Measurements from ENCODE around the gene TMEM63B. TPM values are rescaled to one million over a fixed set of nuclear protein-coding genes. Genes with fewer than 3 reads are reported as not detected.
A peak's percentile ranks its signal among the peaks of the same experiment; 100 is the strongest.

The TMEM63B gene
- polyA plus RNA-seq, 2 of the 4 experiments (the other 2 are of a cell fraction) = 21.6 to 24.0 TPM

- no peak overlapping the region for H3K4me3 ChIP-seq
- no peak for ATAC-seq
- no peak for DNase-seq (ENCODE audit: low read depth in 1 of 2, low spot score in 1 of 2)
- H3K4me1 ChIP-seq = no peaks in the 10 kb centered on the region
- FAIRE-seq = no peak
- CTCF ChIA-PET = interaction anchor here (0.8 to 1.8 kb wide), 4 partner anchors 12 to 380 kb away, joined by 3 to 11 read pairs (median 4); no protein-coding TSS in a partner anchor
- H3K27ac ChIP-seq = no peak overlapping the region
- H3K9me3 ChIP-seq = no peaks in the 10 kb centered on the region
- H3K4me2 ChIP-seq = no peak overlapping the region
- 89% methylated on average over 6 of the region's 7 CpGs for WGBS (ENCODE audit: missing lambda C conversion rate)
- POLR2A ChIA-PET = no interaction called here
- no peak for TF ChIP-seq MAFK (IDR thresholded peaks at IDR 0.05; ENCODE audit: partially characterized antibody)
- no peak for TF ChIP-seq FOSB (CRISPR knock-in tag; IDR thresholded peaks at IDR 0.05)
- TF ChIP-seq CHD4 (IDR thresholded peaks at IDR 0.05; ENCODE audit: borderline replicate concordance) = no peak
- TF ChIP-seq RARB (CRISPR knock-in tag; IDR thresholded peaks at IDR 0.05) = no peak
- no peak for TF ChIP-seq MAX (IDR thresholded peaks at IDR 0.05)
- TF ChIP-seq CEBPB (IDR thresholded peaks at IDR 0.05) = no peak
- TF ChIP-seq RFX5 (IDR thresholded peaks at IDR 0.05) = no peak
- TF ChIP-seq CBX2 (IDR thresholded peaks at IDR 0.05; ENCODE audit: borderline replicate concordance, low read depth) = no peak
- no peak for TF ChIP-seq RAD21 (conservative IDR thresholded peaks at IDR 0.05 in 1 of 2, IDR thresholded peaks at IDR 0.05 in 1 of 2)
- no peak for TF ChIP-seq POLR2A (IDR thresholded peaks at IDR 0.05; ENCODE audit: low read length)
- TF ChIP-seq ZNF302 (CRISPR knock-in tag; IDR thresholded peaks at IDR 0.05) = no peak
- no peak for TF ChIP-seq SMC3 (IDR thresholded peaks at IDR 0.05)
Observed at GRCh38 chr6:44149369-44150012, 22.1 kb downstream of the TMEM63B start.

GRCh38 chr6:44150317-44150917 is 23.1 kb downstream of the TMEM63B start:
- POLR2A ChIA-PET = no interaction called here
- no peak for TF ChIP-seq ZNF302 (CRISPR knock-in tag; IDR thresholded peaks at IDR 0.05)
- TF ChIP-seq CBX8 (IDR thresholded peaks at IDR 0.05) = no peak
- TF ChIP-seq POLR2AphosphoS2 (conservative IDR thresholded peaks at IDR 0.05; ENCODE audit: low read length) = no peak
- TF ChIP-seq FOSB (CRISPR knock-in tag; IDR thresholded peaks at IDR 0.05) = no peak
- no peak for TF ChIP-seq BHLHE40 (IDR thresholded peaks at IDR 0.05; ENCODE audit: low read depth, low read length)
- H3K27ac ChIP-seq = no peak overlapping the region
- H3K9me3 ChIP-seq = no peaks in the 10 kb centered on the region
- no peak overlapping the region for H3K4me3 ChIP-seq
- CTCF ChIA-PET = interaction anchor here (0.5 to 2.1 kb wide), 5 partner anchors 11 to 55 kb away, joined by 3 to 19 read pairs (median 11); no protein-coding TSS in a partner anchor
- no peaks in the 10 kb centered on the region for H3K4me1 ChIP-seq
- 100% methylated on average over 2 of the region's 3 CpGs for WGBS (ENCODE audit: missing lambda C conversion rate)
- no peak for ATAC-seq
- H3K4me2 ChIP-seq = no peak overlapping the region
- FAIRE-seq = no peak
- no peak for DNase-seq (ENCODE audit: low read depth in 1 of 2, low spot score in 1 of 2)

GRCh38 chr6:44151348-44152108 is 24.2 kb downstream of the TMEM63B start:
- Histone ChIP-seq H3K4me1 (no peaks in the 10 kb centered on the region), H3K9me3 (no peaks in the 10 kb centered on the region), H3K4me2 (peak overlapping the region; percentile 57; the same call in 2 of the 3 replicates), H3K4me3 (no peak overlapping the region), H3K27ac (no peak overlapping the region)
- TF ChIP-seq HMGXB4 (CRISPR knock-in tag; IDR thresholded peaks at IDR 0.05; ENCODE audit: borderline replicate concordance) = no peak
- TF ChIP-seq CTCF (IDR thresholded peaks at IDR 0.05) = peak; percentile 89
- peak; percentile 79 for TF ChIP-seq SMC3 (IDR thresholded peaks at IDR 0.05)
- TF ChIP-seq RAD21 (conservative IDR thresholded peaks at IDR 0.05 in 1 of 2, IDR thresholded peaks at IDR 0.05 in 1 of 2) = peak; percentile 55 to 62
- ATAC-seq (peak; percentile 77 to 93), FAIRE-seq (no peak), DNase-seq (ENCODE audit: low read depth in 1 of 2, low spot score in 1 of 2) (peak; percentile 61 to 71)
- WGBS (ENCODE audit: missing lambda C conversion rate) = 70% methylated on average over 8 of the region's 31 CpGs
- POLR2A ChIA-PET = no interaction called here
- CTCF ChIA-PET = interaction anchor here (0.7 to 2.1 kb wide), 13 partner anchors 10 to 187 kb away, joined by 3 to 19 read pairs (median 4); no protein-coding TSS in a partner anchor
